GM12878 (cell line): Measurements from ENCODE around the gene CACNA2D1.

Experiments
- ASH2L ChIP-seq: fragments of 300-600, 200-600 bp; sonication (generic); IDR thresholded peaks from 2 replicates; pipeline ENCODE4 v1.6.1; 2017; ENCODE audit warnings: low read depth, mild to moderate bottlenecking, borderline replicate concordance
- DPF2 ChIP-seq: fragments of 450-650 bp; IDR thresholded peaks from 2 replicates; pipeline ENCODE4 v1.6.1; 2017; ENCODE audit warnings: mild to moderate bottlenecking
- EZH2 ChIP-seq: IDR thresholded peaks from 2 replicates; pipeline ENCODE4 v1.6.1; 2012; ENCODE audit warnings: low read depth, mild to moderate bottlenecking, control low read depth, inconsistent platforms, low read length, borderline replicate concordance; ENCODE audit not compliant: control insufficient read depth
- GABPA ChIP-seq: IDR thresholded peaks from 2 replicates; pipeline ENCODE4 v1.6.1; 2014; ENCODE audit warnings: antibody characterized with exemption, low read depth, mild to moderate bottlenecking, inconsistent platforms
- NFYA ChIP-seq: IDR thresholded peaks from 2 replicates; pipeline ENCODE4 v1.6.1; 2011; ENCODE audit warnings: low read depth, mild to moderate bottlenecking, low read length, improper control_type of control experiment, borderline replicate concordance
- NFYB ChIP-seq: IDR thresholded peaks from 2 replicates; pipeline ENCODE4 v1.6.1; 2011; ENCODE audit warnings: low read depth, mild to moderate bottlenecking, low read length, improper control_type of control experiment, moderate library complexity; ENCODE audit not compliant: insufficient read depth
- POLR2AphosphoS5 ChIP-seq: IDR thresholded peaks from 2 replicates; pipeline ENCODE4 v1.6.1; 2011; ENCODE audit warnings: mild to moderate bottlenecking, low read length, inconsistent platforms
- RCOR1 ChIP-seq: conservative IDR thresholded peaks from 2 replicates; pipeline ENCODE4 v1.6.1; 2012; ENCODE audit warnings: low read depth, low read length, improper control_type of control experiment
- SMC3 ChIP-seq: IDR thresholded peaks from 2 replicates; pipeline ENCODE4 v1.6.1; 2011; ENCODE audit warnings: low read length, improper control_type of control experiment, borderline replicate concordance
- SP1 ChIP-seq: IDR thresholded peaks from one replicate; pipeline ENCODE4 v1.6.1; 2011; ENCODE audit warnings: low read depth, low read length
- TF ChIP-seq, protein P1 (sequence below), 3 experiments: IDR thresholded peaks in 2 of 3; conservative IDR thresholded peaks in 1 of 3; 2 replicates each; pipeline ENCODE4 v1.5.1; 2011; ENCODE audit warnings: low read depth in 3 of 3, low read length in 3 of 3, mild to moderate bottlenecking in 3 of 3, control low read depth in 2 of 3, moderate library complexity in 2 of 3, inconsistent platforms in 1 of 3, mixed read lengths in 1 of 3; ENCODE audit not compliant: control insufficient read depth in 2 of 3, insufficient read depth in 1 of 3; ENCODE audit errors: extremely low read depth in 1 of 3
- TF ChIP-seq, protein P2 (sequence below): IDR thresholded peaks from 2 replicates; pipeline ENCODE4 v1.6.1; 2011; ENCODE audit warnings: mild to moderate bottlenecking, low read depth, low read length, moderate library complexity; ENCODE audit not compliant: insufficient replicate concordance

GRCh38 chr7:82364671-82365070 lies 78.9 kb downstream of the CACNA2D1 start:
- TF ChIP-seq ASH2L (no peak), POLR2AphosphoS5 (no peak), RCOR1 (no peak), NFYA (no peak), SP1 (no peak), DPF2 (no peak), SMC3 (no peak), NFYB (no peak), GABPA (no peak), EZH2 (no peak)
- TF ChIP-seq, protein P1, sequence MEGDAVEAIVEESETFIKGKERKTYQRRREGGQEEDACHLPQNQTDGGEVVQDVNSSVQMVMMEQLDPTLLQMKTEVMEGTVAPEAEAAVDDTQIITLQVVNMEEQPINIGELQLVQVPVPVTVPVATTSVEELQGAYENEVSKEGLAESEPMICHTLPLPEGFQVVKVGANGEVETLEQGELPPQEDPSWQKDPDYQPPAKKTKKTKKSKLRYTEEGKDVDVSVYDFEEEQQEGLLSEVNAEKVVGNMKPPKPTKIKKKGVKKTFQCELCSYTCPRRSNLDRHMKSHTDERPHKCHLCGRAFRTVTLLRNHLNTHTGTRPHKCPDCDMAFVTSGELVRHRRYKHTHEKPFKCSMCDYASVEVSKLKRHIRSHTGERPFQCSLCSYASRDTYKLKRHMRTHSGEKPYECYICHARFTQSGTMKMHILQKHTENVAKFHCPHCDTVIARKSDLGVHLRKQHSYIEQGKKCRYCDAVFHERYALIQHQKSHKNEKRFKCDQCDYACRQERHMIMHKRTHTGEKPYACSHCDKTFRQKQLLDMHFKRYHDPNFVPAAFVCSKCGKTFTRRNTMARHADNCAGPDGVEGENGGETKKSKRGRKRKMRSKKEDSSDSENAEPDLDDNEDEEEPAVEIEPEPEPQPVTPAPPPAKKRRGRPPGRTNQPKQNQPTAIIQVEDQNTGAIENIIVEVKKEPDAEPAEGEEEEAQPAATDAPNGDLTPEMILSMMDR (IDR thresholded peaks at IDR 0.05 in 2 of 3, conservative IDR thresholded peaks at IDR 0.05 in 1 of 3; ENCODE audit: control insufficient read depth in 2 of 3, extremely low read depth in 1 of 3, insufficient read depth in 1 of 3, low read depth in 3 of 3, low read length in 3 of 3): no peak
- TF ChIP-seq, protein P2, sequence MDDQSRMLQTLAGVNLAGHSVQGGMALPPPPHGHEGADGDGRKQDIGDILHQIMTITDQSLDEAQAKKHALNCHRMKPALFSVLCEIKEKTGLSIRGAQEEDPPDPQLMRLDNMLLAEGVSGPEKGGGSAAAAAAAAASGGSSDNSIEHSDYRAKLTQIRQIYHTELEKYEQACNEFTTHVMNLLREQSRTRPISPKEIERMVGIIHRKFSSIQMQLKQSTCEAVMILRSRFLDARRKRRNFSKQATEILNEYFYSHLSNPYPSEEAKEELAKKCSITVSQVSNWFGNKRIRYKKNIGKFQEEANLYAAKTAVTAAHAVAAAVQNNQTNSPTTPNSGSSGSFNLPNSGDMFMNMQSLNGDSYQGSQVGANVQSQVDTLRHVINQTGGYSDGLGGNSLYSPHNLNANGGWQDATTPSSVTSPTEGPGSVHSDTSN: no peak
